Gastrocnemius medialis (tissue), 4 donors: Measurements from ENCODE around the gene PRKCE. TPM values are rescaled to one million over a fixed set of nuclear protein-coding genes. Genes with fewer than 3 reads are reported as not detected.

Experiments used
- ATAC-seq, 2 donors: fragments of 150-250 bp; one replicate each; pipeline ENCODE4 v1.9.1; 2016
- DNase-seq, 2 donors: peaks; one replicate each; pipeline ENCODE4 v3.0.0-alpha.2; 2019
- H3K27ac ChIP-seq, 4 donors: fragments of 200-600 bp; sonication (generic); 1 replicate in 1 of 4; 2 replicates in 3 of 4; pipeline ENCODE4 v1.5.1; 2016 to 2018; ENCODE audit warnings: mild to moderate bottlenecking in 2 of 4, moderate library complexity in 1 of 4
- H3K27me3 ChIP-seq, 3 donors: fragments of 200-600 bp; sonication (generic) in 2 of 3; 1 replicate in 1 of 3; 2 replicates in 2 of 3; pipeline versions ENCODE4 v1.5.1 to v1.6.0; 2016 to 2019; ENCODE audit warnings: mild to moderate bottlenecking in 1 of 3, moderate library complexity in 1 of 3
- H3K36me3 ChIP-seq, 2 donors: fragments of 200-600 bp; sonication (generic) in 1 of 2; one replicate each; pipeline ENCODE4 v1.5.1; 2017 to 2018
- H3K4me1 ChIP-seq, 2 donors: fragments of 200-600 bp; sonication (generic) in 1 of 2; one replicate each; pipeline ENCODE4 v1.5.1; 2016 to 2017; ENCODE audit warnings: mild to moderate bottlenecking in 2 of 2
- H3K4me3 ChIP-seq, 4 donors: fragments of 200-600 bp; sonication (generic) in 3 of 4; 1 replicate in 1 of 4; 2 replicates in 3 of 4; pipeline ENCODE4 v1.5.1; 2016 to 2019; ENCODE audit warnings: mild to moderate bottlenecking in 2 of 4
- H3K9me3 ChIP-seq, 3 donors: fragments of 200-600 bp; sonication (generic) in 2 of 3; 1 replicate in 1 of 3; 2 replicates in 2 of 3; pipeline ENCODE4 v1.5.1; 2016 to 2019
- CTCF ChIP-seq, 5 experiments: fragments of 450-650 bp in 3 of 5; fragments of 200-600 bp in 2 of 5; sonication (generic) in 2 of 5; IDR thresholded peaks in 4 of 5; conservative IDR thresholded peaks in 1 of 5; 1 replicate in 4 of 5; 2 replicates in 1 of 5; pipeline ENCODE4 v1.5.1; 2016 to 2019; ENCODE audit warnings: antibody characterized with exemption in 5 of 5, mild to moderate bottlenecking in 3 of 5, moderate library complexity in 3 of 5
- POLR2A ChIP-seq, 2 donors: fragments of 450-650 bp; IDR thresholded peaks; one replicate each; pipeline ENCODE4 v1.6.1; 2017; ENCODE audit warnings: antibody characterized with exemption in 2 of 2, mild to moderate bottlenecking in 2 of 2, moderate library complexity in 2 of 2
- in situ Hi-C, 4 donors: fragments of 200-750 bp; cut with MboI; loops; one replicate each; pipeline versions ENCODE4 v1.15.0 to v1.8.0; 2017; ENCODE audit warnings: low sequenced_read_pairs in 4 of 4
- intact Hi-C: fragments of 100-400 bp; cut with DNase I; formaldehyde crosslinking; loops from one replicate; pipeline ENCODE4 v1.15.1; 2023; ENCODE audit warnings: low total_unique reads
- total RNA-seq, 4 donors: library from RNA; depleted of rRNA; stranded (reverse); fragments of >200 nt; gene quantifications; one replicate each; pipeline versions ENCODE4 v1.1.0 to v1.2.3, GENCODE V29; 2016

The PRKCE gene
- total RNA-seq, 4 donors from 2014 or later, result 5.8 to 28.9 (median 11.8) TPM

- ATAC-seq, result no peak
- no peak for TF ChIP-seq POLR2A (IDR thresholded peaks at IDR 0.05)
- TF ChIP-seq CTCF (IDR thresholded peaks at IDR 0.05 in 4 of 5, conservative IDR thresholded peaks at IDR 0.05 in 1 of 5), result no peak
- intact Hi-C loops, result no loop called here
- no peak overlapping the region for H3K4me3 ChIP-seq
- H3K27me3 ChIP-seq, result no peaks in the 10 kb centered on the region
- no peak for DNase-seq
- H3K4me1 ChIP-seq, result peaks cover 4 to 11% of the 10 kb centered on the region in 2 donors
- in situ Hi-C loops, result no loop called here
- H3K27ac ChIP-seq, result no peak overlapping the region
- H3K36me3 ChIP-seq, result no peaks in the 10 kb centered on the region
- H3K9me3 ChIP-seq, result no peaks in the 10 kb centered on the region
Observed at GRCh38 chr2:45750484-45750883, 99.0 kb downstream of the PRKCE start.

- H3K9me3 ChIP-seq, result no peaks in the 10 kb centered on the region
- intact Hi-C loops, result no loop called here
- H3K4me1 ChIP-seq, result peaks cover 3 to 5% of the 10 kb centered on the region in 2 donors
- DNase-seq (no peak), ATAC-seq (no peak)
- H3K36me3 ChIP-seq, result no peaks in the 10 kb centered on the region
- H3K4me3 ChIP-seq, result no peak overlapping the region
- no peaks in the 10 kb centered on the region for H3K27me3 ChIP-seq
- TF ChIP-seq POLR2A (IDR thresholded peaks at IDR 0.05) (no peak), CTCF (IDR thresholded peaks at IDR 0.05 in 4 of 5, conservative IDR thresholded peaks at IDR 0.05 in 1 of 5) (no peak)
- no peak overlapping the region for H3K27ac ChIP-seq
- in situ Hi-C loops, result no loop called here
Observed at GRCh38 chr2:45753381-45753780, 101.9 kb downstream of the PRKCE start.

- peaks cover 10 to 13% of the 10 kb centered on the region in 2 donors for H3K4me1 ChIP-seq
- H3K27ac ChIP-seq, result no peak overlapping the region
- intact Hi-C loops (no loop called here), in situ Hi-C loops (no loop called here)
- H3K9me3 ChIP-seq, result no peaks in the 10 kb centered on the region
- no peak overlapping the region for H3K4me3 ChIP-seq
- DNase-seq, result no peak
- no peaks in the 10 kb centered on the region for H3K36me3 ChIP-seq
- TF ChIP-seq CTCF (IDR thresholded peaks at IDR 0.05 in 4 of 5, conservative IDR thresholded peaks at IDR 0.05 in 1 of 5) (no peak), POLR2A (IDR thresholded peaks at IDR 0.05) (no peak)
- no peak for ATAC-seq
- H3K27me3 ChIP-seq, result no peaks in the 10 kb centered on the region
Observed at GRCh38 chr2:45754131-45755010, 102.9 kb downstream of the PRKCE start.

- TF ChIP-seq CTCF (IDR thresholded peaks at IDR 0.05 in 4 of 5, conservative IDR thresholded peaks at IDR 0.05 in 1 of 5) (no peak), POLR2A (IDR thresholded peaks at IDR 0.05) (no peak)
- Histone ChIP-seq H3K27ac (no peak overlapping the region), H3K27me3 (no peaks in the 10 kb centered on the region), H3K4me1 (peaks cover 23 to 26% of the 10 kb centered on the region in 2 donors), H3K9me3 (no peaks in the 10 kb centered on the region), H3K4me3 (no peak overlapping the region), H3K36me3 (no peaks in the 10 kb centered on the region)
- in situ Hi-C loops, result no loop called here
- ATAC-seq, result no peak
- DNase-seq, result no peak
- intact Hi-C loops, result no loop called here
Observed at GRCh38 chr2:45755585-45756335, 104.3 kb downstream of the PRKCE start.
